Embryonic facial prominence (tissue), 1 donor: ENCODE measurements around the gene CELA3B.
"Not testable (repeated sequence)": the region's sequence is repeated elsewhere in the genome, so short reads cannot be mapped to it uniquely, and the experiment has no call there.

ENCODE experiments used
- DNase-seq: peaks from one replicate; pipeline ENCODE4 v3.0.0-alpha.2; 2016; ENCODE audit errors: extremely low spot score

CELA3B gene

DNA sequence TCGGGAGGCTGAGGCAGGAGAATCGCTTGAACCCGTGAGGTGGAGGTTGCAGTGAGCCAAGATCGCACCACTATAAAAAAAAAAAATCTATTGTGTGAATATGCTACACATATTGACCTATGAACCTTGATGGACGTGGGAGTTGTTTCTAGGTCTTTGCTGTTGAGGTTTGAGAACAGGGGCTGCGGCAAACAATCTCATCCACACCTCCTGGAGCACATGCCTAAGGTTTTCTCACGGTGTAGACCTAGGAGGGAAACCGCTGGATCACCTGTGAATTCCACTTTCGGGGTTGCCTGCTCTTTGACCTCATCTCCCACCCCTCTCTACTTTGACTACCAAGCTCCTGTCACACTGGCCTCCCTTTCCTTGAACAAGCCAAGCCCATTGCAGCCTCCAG, 1.5 kb upstream of the CELA3B start:
- DNase-seq = not testable (repeated sequence)

DNA sequence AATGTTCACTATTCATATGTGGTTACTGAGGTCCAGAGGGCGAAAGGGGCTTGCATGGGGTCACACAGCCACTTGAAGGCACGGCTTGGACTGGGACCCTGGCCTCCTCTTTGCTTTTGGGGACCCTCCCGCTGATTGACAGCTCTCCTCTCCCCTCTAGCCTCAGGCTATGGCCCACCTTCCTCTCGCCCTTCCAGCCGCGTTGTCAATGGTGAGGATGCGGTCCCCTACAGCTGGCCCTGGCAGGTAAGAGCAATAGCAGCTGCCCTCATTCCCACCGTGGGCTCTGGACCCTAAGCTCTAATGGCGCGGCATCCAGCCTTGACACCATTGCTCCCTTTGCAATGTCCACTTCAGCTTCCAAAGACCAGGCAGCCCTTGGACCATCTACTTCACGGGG, 1.4 kb downstream of the CELA3B start:
- not testable (repeated sequence) for DNase-seq

DNA sequence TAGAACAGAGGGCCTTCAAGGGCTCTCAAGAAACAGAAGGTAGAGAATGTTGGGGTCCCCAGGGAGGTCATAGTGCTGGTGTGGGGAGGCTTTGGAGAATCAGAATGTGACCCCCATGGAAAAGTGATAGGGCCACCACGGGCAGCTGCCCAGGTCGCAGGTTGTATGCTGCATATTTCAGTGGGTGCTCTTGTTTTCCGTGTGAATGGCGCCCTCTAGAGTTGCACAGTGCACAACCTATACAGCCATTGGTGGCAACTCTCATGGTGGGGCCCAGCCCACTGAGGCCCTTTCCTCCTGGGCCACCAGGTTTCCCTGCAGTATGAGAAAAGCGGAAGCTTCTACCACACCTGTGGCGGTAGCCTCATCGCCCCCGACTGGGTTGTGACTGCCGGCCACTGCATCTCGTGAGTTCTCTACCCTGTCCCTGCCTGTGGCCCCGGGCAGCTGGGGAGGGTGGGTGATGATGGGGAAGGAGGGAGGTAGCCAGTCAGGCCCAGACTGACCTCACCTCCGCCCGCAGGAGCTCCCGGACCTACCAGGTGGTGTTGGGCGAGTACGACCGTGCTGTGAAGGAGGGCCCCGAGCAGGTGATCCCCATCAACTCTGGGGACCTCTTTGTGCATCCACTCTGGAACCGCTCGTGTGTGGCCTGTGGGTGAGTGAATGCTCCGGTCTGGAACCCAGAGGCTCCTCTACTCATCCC, 3.8 kb downstream of the CELA3B start:
- not testable (repeated sequence) for DNase-seq

DNA sequence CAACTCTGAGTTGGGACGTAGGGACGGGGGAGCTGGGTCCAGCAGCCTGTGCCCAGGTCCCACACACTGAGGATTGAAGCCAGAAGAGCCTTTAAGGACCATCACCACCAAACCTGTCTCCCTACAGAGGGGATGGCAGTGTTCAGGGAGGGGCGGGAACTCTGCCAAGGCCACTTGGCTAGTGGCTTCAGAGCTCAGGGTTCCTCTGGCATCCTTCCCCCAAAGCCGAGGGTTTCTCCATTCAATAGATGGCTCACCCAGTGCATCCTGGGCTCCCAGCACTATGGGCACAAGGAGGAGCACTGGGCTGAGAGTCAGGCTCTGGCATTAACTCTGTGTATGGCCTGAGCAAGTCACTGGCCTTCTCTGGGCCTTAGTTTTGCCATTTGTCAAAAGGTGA, 4.4 kb downstream of the CELA3B start:
- not testable (repeated sequence) for DNase-seq

DNA sequence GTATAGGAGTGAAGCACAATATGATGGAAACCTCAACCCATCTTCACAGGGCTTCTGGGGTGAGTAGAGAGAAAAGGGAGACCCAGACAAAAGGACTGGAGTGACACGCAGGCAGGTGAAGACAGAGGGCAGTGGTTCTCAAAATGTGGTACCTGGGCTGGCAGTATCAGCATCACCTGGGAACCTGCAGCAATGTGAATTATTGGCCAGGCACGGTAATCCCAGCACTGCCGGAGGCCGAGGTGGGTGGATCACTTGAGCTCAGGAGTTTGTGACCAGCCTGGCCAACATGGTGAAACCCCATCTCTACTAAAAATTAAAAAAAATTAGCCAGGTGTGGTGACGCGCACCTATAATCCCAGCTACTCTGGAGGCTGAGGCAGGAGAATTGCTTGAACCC, 5.3 kb downstream of the CELA3B start:
- not testable (repeated sequence) for DNase-seq

GRCh38 chr1:21983539-21983938, 6.7 kb downstream of the CELA3B start:
- not testable (repeated sequence) for DNase-seq

DNA sequence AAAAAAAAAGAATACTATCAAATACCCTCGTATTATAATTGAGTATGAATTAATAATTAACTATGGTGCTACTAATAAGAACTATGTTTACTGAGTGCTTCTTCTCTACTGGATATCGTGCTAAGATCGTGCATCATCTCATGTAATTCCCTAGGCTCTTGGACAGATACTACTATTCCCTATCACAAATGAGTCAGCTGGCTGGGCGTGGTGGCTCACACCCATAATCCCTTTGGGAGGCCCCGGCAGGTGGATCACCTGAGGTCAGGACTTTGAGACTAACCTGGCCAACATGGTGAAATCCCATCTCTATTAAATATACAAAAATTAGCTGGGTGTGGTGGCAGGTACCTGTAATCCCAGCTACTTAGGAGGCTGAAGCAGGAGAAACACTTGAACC, 9.1 kb downstream of the CELA3B start:
- DNase-seq = not testable (repeated sequence)

GRCh38 chr1:21986386-21986785, 9.6 kb downstream of the CELA3B start:
- DNase-seq = not testable (repeated sequence)

DNA sequence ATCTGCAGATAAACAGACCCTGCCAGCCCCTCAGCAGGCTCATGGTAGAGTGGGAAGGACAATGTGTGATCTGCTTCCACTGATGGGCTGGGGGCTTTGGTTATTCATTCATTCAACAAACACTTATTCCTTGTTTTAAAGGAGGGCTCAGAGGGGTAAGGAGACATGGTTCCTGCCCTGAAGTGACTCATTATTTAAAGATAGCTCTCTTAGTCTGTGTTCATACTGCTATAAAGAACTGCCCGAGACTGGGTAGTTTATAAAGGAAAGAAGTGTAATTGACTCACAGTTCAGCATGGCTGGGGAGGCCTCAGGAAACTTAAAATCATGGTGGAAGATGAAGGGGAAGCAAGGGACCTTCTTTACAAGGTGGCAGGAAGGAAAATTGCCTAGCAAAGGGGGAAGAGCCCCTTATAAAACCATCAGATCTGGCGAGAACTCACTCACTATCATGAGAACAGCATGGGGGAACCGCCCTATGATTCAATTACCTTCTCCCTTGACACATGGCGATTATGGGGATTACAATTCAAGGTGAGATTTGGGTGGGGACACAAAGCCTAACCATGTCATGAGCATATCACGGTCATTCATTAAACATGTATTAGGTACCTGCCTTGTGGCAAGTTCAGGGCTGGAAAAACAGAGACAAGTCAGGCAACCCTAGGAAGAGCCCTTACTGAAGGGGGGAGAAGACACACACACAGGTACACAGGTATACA, 13.0 kb downstream of the CELA3B start:
- not testable (repeated sequence) for DNase-seq

- DNase-seq = not testable (repeated sequence)
Observed at GRCh38 chr1:21992186-21992585, 15.4 kb downstream of the CELA3B start.

DNA sequence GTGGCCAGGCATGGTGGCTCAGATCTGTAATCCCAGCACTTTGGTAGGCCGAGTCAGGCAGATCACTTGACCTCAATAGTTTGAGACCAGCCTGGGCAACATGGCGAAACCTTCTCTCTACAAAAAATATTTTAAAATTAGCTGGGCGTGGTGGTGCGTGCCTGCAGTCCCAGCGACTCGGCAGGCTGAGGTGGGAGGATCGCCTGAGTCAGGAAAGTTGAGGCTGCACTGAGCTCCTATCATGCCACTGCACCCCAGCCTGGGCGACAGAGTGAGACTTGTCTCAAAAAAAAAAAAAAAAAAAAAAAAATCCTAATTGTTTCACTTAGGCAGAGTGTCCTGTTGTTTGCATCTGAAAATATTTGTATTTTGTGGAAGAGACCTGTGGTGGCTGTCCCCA, 17.9 kb downstream of the CELA3B start:
- not testable (repeated sequence) for DNase-seq

- not testable (repeated sequence) for DNase-seq
Observed at GRCh38 chr1:21996663-21996970, 19.8 kb downstream of the CELA3B start.

GRCh38 chr1:21997891-21998623, 21.2 kb downstream of the CELA3B start:
- DNase-seq = not testable (repeated sequence)

DNA sequence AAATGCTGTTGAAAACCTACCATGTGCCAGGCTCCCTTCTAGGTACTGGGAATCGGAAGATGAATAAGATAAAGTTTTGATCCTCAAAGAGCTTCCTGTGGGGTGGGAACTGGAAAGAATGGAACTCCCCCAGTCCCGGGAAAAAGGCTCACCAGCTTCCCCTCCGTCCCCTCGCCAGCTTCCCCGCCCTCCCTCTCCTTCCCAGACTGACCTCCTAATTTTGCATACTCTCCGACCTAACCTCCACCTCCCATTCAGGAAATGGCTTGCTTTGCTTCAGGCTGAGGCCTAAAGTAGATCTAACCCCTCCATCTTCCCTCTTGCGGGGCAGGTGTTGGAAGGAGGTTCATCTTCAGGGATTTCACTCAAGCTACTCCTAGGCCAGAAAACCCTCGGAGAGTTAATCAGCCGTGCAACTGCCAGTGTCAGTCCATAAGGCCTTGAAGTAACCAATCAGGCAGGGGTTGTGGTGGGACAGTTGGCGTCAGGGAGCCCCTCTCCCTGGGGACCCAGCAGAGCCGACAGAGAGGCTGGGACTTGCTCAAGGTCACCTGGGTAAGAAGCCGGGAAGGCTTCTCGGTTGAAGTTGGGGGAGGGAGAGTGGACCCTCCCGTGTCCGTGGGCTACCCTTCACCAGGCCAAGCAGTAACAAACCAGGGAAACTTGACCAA, 21.9 kb downstream of the CELA3B start:
- DNase-seq = not testable (repeated sequence)

DNA sequence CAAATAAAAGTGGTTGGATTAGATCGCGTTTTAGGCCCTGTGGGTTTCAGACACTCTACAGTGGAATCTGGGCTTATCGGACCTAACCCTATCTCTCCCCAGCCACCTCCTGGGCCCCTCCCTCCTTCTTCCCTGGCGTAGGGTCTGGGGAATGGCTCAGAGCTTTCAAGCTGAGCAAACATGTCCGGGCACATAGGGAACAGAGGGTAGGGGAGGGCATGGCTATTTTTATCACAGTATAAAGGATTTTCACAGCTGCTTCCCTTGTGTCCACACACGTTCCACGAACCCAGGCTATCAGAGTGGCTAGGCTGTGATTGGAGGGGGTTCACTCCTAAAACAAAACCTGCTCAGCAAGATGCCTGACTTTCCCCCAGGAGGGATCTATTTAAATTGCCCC, 22.8 kb downstream of the CELA3B start:
- DNase-seq = not testable (repeated sequence)

DNA sequence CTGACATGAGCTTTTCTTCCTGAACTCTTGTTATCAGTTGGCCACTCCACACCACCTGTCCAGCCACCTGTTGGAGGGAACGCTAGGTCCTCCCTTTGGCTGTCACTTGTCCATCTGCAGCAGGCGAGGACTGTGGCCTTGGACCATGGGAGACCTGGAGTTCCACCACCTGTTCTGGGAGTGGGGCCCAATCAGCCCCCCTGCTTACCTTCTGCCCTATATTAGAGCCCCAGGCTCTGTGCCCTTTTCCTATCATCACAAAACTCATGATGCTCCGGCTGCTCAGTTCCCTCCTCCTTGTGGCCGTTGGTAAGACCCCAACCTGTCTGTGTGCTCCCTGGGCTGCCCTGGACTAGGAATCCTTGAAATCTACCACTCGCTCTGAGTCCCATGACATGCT, 24.6 kb downstream of the CELA3B start, which contains the start of gene CELA3A:
Gene CELA3A, plus strand, starts transcription at position 249 of the 400 bp plus-strand sequence. Its CDS starts 18 bp downstream, at position 267.
- DNase-seq = no peak

GRCh38 chr1:22002461-22002860, 25.6 kb downstream of the CELA3B start:
- DNase-seq = not testable (repeated sequence)

GRCh38 chr1:22002875-22003274, 26.1 kb downstream of the CELA3B start:
- DNase-seq = not testable (repeated sequence)

DNA sequence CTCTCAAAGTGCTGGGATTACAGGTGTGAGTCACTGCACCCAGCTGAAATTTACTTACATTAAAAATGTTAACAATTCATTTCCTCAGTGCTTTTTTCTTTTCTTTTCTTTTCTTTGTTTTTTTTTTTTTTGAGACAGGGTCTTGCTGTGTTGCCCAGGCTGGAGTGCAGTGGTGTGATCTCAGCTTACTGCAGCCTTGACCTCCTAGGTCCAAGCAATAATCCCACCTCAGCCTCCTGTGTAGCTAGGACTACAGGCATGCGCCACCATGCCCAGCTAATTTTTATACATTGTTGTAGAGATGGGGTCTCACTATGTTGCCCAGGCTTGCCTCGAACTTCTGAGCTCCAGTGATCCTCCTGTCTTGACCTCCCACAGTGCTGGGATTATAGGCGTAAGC, 27.1 kb downstream of the CELA3B start:
- DNase-seq = not testable (repeated sequence)

- DNase-seq = not testable (repeated sequence)
Observed at GRCh38 chr1:22005261-22006149, 28.7 kb downstream of the CELA3B start.

- DNase-seq = not testable (repeated sequence)
Observed at GRCh38 chr1:22006736-22007135, 29.9 kb downstream of the CELA3B start.
